OCI-M2 (cell line): ENCODE data around the gene ALKBH7.
A peak's percentile ranks its signal among the peaks of the same experiment; 100 is the strongest.

Experiments used
- DNase-seq: peaks from one replicate; lab custom pipeline; 2025; ENCODE audit not compliant: unreplicated experiment; lab: John Stamatoyannopoulos, UW

The ALKBH7 gene

GRCh38 chr19:6364353-6364752, 8.2 kb upstream of the ALKBH7 start:
- DNase-seq, result no peak

- peak; percentile 69 for DNase-seq
Observed at GRCh38 chr19:6373096-6373812, 660 bp downstream of the ALKBH7 start.

DNA sequence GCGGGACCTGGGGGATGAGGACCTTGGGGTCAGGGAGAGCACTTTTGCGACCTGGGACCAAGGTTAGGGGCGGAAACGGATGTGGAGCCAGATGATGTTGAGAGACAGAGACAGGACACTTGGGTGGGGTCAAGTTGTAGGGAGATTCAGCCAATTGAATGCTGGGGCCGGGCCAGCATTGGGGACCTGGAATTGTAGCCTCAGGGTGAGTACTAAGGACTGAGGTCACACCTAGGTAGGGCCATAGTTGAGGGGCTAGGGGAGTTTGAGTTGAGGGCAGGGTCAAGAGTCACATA, 1.2 kb downstream of the ALKBH7 start:
- no peak for DNase-seq

DNA sequence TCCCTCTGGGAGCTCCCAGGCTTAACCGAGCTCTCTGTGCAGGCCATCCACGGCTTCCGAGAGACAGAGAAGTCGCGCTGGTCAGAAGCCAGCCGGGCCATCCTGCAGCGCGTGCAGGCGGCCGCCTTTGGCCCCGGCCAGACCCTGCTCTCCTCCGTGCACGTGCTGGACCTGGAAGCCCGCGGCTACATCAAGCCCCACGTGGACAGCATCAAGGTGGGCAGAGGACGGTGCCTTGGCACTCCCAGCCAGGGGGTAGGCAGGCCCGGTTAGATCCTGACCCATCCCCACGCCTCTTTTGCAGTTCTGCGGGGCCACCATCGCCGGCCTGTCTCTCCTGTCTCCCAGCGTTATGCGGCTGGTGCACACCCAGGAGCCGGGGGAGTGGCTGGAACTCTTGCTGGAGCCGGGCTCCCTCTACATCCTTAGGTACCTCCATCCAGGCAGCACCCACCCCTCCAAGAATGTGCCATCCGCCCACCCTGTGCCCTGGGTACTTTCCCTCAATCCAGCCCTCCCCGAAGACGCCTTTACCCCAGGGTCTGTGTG, 1.6 kb downstream of the ALKBH7 start:
- DNase-seq, result no peak

GRCh38 chr19:6374711-6375410, 2.3 kb downstream of the ALKBH7 start:
- DNase-seq, result no peak

DNA sequence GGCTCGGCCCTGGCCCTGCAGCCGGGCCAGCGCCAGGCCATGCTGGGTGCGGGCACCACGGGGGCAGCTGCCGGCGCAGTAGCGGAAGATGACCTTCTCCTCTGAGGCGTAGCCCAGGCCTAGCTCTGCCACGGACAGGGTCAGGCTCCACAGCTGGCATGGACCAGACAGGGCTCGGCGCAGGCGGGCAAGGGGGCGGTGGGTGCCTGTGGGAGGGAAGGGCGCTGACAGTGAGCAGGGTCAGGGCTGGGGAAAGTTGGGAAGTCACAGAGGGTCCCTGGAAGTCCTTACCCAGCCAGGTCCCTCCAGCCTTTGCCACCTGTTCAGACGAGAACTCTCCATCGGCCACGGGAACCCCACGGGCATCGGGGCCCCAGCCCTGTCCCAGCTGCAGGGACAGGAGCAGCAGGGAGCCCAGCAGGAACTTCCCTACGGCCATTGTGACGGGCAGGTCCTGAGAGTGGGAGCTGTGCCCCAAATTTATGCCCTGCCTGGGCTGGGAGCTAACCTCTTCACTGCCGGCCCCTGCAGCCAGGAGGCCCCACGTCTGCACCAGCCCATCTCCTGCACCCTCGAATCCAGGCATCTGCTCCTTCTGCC, 2.9 kb downstream of the ALKBH7 start, which contains the start of gene PSPN:
Gene PSPN, minus strand, starts transcription at position 523 of the 600 bp plus-strand sequence. Its CDS starts 84 bp downstream, at position 439.
- DNase-seq, result no peak

DNA sequence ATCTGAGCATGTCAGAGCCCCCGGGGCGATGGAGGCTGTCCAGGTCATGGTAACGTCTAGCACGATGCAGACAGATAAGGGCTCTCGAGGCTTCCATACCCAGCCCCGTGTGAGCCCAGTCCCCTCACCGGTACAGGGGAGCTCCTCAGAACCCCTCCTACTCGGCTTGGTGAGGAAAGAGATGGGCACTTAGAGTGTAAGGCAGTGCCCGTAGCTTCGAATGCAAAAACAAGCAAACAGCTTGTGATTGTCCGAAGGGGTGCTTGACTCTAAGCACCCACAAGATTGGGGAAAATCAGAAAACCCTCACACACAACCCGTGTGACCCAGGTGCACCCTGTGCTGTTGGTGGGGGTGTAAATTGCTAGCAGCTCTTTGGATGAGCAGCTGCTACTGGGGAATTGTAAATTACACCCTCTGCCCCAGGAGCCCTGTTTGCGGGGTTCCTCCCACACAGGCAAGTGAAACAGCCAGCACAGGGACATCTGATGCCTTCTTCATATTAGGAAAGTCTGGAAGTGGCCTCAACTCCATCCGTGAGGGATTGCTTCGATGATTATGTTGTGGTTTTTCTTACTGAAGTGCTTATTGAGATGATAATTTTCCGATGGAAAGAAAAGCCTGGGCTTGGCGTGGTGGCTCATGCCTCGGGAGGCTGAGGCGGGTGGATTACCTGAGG, 4.1 kb downstream of the ALKBH7 start:
- no peak for DNase-seq

GRCh38 chr19:6378041-6378440, 5.4 kb downstream of the ALKBH7 start:
- DNase-seq, result no peak

- DNase-seq, result no peak
Observed at GRCh38 chr19:6378486-6378885, 5.9 kb downstream of the ALKBH7 start.

GRCh38 chr19:6379744-6380143, 7.2 kb downstream of the ALKBH7 start:
- no peak for DNase-seq

GRCh38 chr19:6381030-6381750, 8.6 kb downstream of the ALKBH7 start:
- no peak for DNase-seq

GRCh38 chr19:6383188-6383587, 10.6 kb downstream of the ALKBH7 start:
- no peak for DNase-seq

- no peak for DNase-seq
Observed at GRCh38 chr19:6384381-6384780, 11.8 kb downstream of the ALKBH7 start.

DNA sequence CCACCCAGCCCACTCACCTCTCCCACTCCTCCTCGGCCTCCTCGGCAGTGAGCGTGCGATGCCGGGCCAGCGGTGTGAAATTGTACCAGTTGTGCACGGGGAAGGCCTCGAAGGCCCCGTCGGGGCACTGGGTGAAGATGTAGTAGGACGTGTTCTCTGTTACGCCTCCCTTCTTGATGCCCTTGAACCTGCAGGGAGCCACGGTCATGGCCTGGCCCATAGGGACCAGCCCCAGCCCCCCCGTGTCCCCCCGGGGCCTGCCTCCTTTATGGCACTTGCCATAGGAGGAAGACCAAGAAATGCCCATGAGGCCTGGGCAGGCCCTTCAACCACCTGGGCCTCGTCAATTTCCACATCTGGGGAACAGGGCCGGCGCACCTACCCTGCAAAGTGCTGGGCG, 14.8 kb downstream of the ALKBH7 start:
- no peak for DNase-seq

DNA sequence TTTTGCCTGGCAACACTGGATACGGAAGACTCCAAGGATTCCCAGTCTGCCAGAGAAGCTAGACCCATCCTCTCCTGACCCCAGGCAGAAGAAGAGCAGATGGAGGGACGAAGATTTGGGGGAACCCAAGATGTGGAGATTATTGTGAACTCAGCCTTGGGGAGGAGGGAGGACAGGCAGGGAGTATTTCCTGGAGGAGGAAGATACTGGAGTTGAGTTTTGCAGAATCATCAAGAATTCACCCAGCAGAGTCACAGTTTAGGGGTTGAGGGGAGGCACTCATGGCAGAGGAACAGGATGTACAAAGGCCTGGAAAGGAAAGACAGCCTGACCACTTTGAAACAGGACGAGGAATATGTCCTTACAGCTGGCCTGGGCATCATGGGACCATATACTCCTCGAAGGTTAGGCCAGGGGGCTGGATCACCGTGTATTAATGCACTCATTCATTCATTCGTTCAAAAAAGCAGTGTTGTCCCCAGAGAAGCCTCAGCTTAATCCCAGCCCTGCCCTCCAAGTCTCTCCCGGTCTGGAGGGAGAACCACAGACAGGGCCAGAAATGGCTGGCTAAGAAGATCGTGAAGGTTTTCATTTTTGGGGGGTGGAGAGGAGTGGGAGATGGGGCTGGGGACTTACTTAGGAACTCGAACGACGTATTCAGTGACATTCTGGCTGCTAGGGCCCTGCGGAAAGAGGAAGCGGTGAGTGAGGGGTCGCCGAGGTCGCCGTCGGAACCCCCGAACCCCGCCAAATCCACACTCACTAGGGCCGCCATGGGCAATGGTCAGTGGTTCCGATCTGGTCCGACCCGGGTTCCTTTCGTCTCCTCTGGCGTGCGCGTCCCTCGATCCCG, 19.9 kb downstream of the ALKBH7 start:
- DNase-seq, result no peak

DNA sequence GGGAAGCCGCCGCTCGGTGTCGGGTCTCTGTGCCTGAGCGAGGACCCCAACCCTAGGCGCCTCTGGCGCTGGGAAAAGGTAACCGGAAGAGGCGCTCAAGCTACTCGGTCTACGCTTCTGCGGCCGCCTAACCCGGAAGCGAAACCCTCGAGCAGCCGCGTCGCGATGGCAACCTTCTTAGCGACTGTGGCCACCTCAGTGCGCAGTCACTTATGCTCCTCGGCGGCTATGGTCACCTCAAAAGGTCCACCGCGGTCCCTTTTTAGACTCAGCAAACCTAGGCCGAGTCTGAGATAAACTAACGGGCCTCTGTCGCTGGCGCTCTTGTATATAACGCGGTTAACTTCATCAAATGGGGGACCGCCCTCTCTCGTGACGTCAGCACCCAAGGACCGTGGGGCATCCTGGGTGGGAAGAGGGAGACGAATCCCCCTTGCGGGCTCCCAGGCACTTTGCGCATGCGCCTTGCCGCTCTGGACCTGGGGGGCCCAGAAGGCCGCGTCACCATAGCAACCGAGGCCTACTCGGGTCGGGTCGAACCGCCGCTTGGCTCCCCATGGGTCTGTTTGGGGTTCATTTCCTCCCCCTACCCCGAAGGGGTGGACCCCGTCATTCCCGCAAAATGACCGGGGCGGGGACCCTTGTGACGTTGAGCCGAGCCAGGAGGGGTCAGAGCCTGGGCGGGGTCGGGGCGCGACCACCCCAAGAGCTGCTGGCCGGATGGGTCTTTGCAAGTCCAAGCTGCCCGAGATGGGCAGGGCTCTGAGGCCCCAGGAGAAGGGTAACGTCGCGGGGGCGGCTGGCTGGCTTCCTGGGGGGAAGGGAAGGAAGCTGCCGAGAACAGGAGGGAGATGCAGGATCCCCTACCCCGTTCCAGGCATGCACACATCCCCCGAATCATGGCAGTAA, 20.7 kb downstream of the ALKBH7 start, which contains the start of gene GTF2F1:
Gene GTF2F1, minus strand, starts transcription at position 91 of the 909 bp plus-strand sequence. CDS start 169 bp downstream, outside the sequence.
- peak; percentile 86 for DNase-seq

DNA sequence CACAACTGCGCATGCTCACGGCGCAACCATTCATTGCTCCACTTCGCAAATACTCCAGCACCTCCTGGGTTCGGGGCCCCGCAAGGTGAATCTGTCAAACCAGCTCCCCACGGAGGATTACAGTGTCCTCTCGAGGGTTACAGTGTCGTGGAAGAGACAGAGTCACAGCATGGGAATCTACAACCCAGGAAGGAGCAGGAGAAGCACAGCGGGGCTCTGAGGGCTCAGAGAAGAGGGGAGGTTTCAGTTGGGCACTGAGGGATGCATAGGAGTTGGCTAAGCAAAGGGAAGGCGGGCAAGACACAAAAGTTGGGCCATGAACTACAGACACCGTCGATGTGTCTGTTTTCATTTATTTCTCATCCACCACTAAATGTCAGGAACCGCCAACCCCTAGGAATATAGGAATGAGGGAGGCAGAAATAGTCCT, 21.4 kb downstream of the ALKBH7 start:
- no peak for DNase-seq

DNA sequence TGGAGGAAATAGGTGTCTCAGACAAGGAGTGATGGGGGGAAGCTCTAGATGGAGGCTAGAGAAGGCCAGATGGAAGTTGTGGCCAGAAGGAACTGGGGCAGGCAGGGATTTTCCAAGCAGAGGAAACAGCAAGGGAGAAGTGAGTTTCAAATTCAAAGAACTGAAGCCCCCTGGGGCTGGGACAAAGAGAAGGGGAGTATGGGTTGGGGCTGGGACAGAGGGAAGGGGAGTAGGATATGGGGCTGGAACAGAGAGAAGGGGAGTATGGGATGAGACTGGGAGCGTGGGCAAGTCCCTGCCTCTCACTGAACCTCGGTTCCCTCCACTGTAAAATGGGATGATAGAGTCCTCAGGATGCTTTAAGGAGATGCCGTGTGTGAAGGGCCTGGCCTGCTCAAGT, 22.2 kb downstream of the ALKBH7 start:
- DNase-seq, result no peak

DNA sequence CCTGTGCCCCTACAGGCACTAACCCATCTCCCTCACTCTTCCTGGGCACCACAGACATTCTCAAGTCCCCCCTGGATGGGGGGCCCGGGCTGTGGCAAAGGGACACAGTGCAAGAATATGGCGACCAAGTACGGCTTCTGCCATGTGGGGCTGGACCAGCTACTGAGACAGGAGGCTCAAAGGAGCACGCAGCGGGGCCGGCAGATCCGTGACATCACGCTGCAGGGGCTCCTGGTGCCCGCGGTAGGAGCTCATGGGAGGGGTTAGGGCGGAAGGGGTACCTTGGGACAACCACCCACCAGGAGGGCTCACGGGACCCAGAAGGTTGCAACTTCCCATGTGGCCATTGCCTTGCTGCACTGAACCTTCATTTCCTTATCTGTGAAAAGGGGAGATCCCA, 23.7 kb downstream of the ALKBH7 start:
- DNase-seq, result no peak
